Measurements from ENCODE around the gene CHMP2A. TPM values are rescaled to one million over a fixed set of nuclear protein-coding genes. Genes with fewer than 3 reads are reported as not detected.

CHMP2A gene
- total RNA-seq, 2 experiments from 2014 or later = 60.5 to 62.4 TPM

DNA sequence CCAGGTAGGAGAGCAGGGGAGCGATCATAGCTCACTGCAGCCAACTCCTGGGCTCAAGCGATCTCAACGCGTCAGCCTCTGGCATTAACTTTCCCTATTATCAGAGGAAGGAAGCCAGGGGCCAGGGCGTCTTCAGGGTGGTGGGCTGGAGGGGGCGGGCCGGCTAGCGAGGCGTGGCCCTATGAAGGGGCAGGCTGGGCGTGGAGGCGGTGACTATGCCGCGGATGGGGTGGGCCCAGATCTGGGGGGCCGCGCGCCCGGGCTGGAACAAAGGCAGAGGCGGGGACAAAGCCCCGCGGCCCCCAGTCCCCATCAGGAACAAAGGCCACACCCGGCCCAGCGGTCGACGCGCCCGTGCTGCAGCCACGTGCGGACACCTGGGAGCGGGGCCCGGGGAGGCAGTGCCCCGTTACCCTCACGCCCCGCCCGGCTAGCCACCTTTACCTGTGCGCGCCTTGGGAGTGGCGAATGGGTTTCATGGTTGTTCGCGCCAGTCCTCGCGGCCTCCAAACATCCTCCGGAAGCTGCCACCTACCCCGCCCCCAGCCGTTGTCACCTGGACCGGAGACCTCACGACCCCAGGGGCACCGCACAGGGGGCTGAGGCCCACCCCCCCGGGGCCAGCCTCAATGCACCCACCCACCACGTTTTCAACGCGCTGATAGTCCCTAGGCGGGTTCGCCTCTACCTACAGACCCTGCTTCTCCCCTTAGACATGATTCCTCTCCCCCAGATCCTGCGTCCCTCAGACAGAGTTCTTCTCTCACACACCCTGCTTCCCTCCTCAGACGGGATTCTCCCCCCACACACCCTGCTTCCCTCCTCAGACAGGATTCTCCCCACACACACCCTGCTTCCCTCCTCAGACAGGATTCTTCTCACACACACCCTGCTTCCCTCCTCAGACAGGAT is 16.4 kb downstream of the CHMP2A start:
- POLR2A ChIA-PET = interaction anchor here (0.6 to 1.9 kb wide), 3 partner anchors 16 to 20 kb away, joined by 3 to 16 read pairs (median 5); partner anchors contain the start of genes CHMP2A and ZBTB45
- Mint-ChIP-seq H3K4me3 (peak overlapping the region; percentile 74), H3K27ac (peak overlapping the region; percentile 63), H3K36me3 (ENCODE audit: low read depth) (no peaks in the 10 kb centered on the region), H3K4me1 (ENCODE audit: low read depth) (peaks cover 20% of the 10 kb centered on the region), H3K27me3 (no peaks in the 10 kb centered on the region), H3K9me3 (no peaks in the 10 kb centered on the region)
- ATAC-seq (ENCODE audit: poor library complexity) (peak; percentile 76), DNase-seq (peak in 8 of 14 experiments; percentile 32 to 64 (median 54))
- H3K27me3 ChIP-seq (ENCODE audit: control insufficient read depth in 1 of 2, insufficient read depth in 2 of 2, low read length in 2 of 2) = peaks cover 5 to 13% of the 10 kb centered on the region in 2 experiments
- H3K4me1 ChIP-seq (ENCODE audit: insufficient read depth, low read length) = peaks cover 19% of the 10 kb centered on the region
- no peaks in the 10 kb centered on the region for H3K36me3 ChIP-seq (ENCODE audit: insufficient read depth, low read length)
- intact Hi-C loops (cut with DNase I, micrococcal nuclease) = no loop called here
- H3K9me3 ChIP-seq (ENCODE audit: control insufficient read depth in 1 of 2, insufficient read depth in 1 of 2, low read length in 2 of 2) = peaks cover 0 to 3% of the 10 kb centered on the region in 2 experiments
- TF ChIP-seq, protein P1, sequence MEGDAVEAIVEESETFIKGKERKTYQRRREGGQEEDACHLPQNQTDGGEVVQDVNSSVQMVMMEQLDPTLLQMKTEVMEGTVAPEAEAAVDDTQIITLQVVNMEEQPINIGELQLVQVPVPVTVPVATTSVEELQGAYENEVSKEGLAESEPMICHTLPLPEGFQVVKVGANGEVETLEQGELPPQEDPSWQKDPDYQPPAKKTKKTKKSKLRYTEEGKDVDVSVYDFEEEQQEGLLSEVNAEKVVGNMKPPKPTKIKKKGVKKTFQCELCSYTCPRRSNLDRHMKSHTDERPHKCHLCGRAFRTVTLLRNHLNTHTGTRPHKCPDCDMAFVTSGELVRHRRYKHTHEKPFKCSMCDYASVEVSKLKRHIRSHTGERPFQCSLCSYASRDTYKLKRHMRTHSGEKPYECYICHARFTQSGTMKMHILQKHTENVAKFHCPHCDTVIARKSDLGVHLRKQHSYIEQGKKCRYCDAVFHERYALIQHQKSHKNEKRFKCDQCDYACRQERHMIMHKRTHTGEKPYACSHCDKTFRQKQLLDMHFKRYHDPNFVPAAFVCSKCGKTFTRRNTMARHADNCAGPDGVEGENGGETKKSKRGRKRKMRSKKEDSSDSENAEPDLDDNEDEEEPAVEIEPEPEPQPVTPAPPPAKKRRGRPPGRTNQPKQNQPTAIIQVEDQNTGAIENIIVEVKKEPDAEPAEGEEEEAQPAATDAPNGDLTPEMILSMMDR (IDR thresholded peaks at IDR 0.05) = no peak
- no peak overlapping the region for H3K27ac ChIP-seq (ENCODE audit: low read depth in 1 of 2, low read length in 2 of 2)
- peak overlapping the region; percentile 47 for H3K4me3 ChIP-seq (ENCODE audit: low read length)
- CTCF ChIA-PET = no interaction called here

DNA sequence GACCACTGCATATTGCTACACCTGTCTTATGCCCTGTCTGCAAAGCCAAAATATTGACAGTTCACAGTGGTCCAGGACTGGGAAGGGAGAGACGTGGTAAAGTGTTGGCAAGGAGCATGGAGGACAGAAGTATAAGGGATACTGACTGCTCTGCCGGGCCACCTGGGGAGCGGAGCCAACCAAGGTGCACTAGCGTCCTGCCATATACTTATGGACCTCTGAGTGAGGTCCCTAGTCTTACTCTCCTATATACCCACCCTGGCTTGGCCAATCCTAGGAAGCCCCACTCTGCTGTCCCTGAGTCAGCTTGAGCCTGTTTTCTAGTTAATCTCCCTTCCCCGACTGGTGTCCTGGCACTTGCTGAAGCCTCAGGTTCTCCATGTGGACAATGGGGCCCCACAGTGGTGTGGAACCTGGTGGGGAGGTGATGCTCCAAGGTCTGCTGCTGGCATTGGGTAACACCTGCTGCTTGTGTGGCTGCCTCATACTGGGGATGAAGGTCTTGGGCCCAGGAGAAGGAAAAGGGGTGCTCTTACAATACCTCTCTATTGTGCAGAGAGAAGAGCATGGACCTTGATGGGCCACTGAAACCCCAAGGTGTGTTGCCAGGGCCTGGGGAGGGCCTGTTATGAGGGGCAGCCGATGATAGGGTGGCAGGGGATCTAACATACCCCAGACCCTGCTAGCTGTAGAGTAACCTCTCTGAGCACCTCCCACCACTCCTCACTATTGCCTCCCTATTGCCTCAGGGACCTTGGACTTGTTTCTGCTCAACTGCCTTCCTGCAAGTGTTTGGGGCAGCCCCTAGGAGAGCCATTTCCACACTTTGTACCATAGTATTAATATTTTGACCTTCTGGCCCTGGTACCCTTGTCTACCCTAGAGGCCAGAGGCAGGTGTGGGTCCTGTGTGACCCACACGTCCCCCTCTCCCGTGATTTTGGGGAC is 17.8 kb downstream of the CHMP2A start:
- Histone ChIP-seq H3K4me1 (ENCODE audit: insufficient read depth, low read length) (peaks cover 16% of the 10 kb centered on the region), H3K9me3 (ENCODE audit: control insufficient read depth in 1 of 2, insufficient read depth in 1 of 2, low read length in 2 of 2) (peaks cover 0 to 3% of the 10 kb centered on the region in 2 experiments), H3K4me3 (ENCODE audit: low read length) (no peak overlapping the region), H3K27me3 (ENCODE audit: control insufficient read depth in 1 of 2, insufficient read depth in 2 of 2, low read length in 2 of 2) (peaks cover 5 to 13% of the 10 kb centered on the region in 2 experiments), H3K27ac (ENCODE audit: low read depth in 1 of 2, low read length in 2 of 2) (no peak overlapping the region), H3K36me3 (ENCODE audit: insufficient read depth, low read length) (no peaks in the 10 kb centered on the region)
- H3K27ac Mint-ChIP-seq = no peak overlapping the region
- TF ChIP-seq, protein P1 (IDR thresholded peaks at IDR 0.05) = no peak
- H3K36me3 Mint-ChIP-seq (ENCODE audit: low read depth) = no peaks in the 10 kb centered on the region
- ChIA-PET POLR2A (interaction anchor here (1.5 to 1.9 kb wide), 2 partner anchors 17 to 18 kb away, joined by 5 to 16 read pairs; partner anchors contain the start of genes CHMP2A and ZBTB45), CTCF (no interaction called here)
- H3K27me3 Mint-ChIP-seq = no peaks in the 10 kb centered on the region
- no peaks in the 10 kb centered on the region for H3K9me3 Mint-ChIP-seq
- peaks cover 15% of the 10 kb centered on the region for H3K4me1 Mint-ChIP-seq (ENCODE audit: low read depth)
- DNase-seq (no peak), ATAC-seq (ENCODE audit: poor library complexity) (no peak)
- intact Hi-C loops (cut with DNase I, micrococcal nuclease) = loop anchor here in 1 of 2 experiments (2.0 kb wide), 1 partner anchor 16 kb away; no protein-coding TSS in a partner anchor
- peak overlapping the region; percentile 7 for H3K4me3 Mint-ChIP-seq

DNA sequence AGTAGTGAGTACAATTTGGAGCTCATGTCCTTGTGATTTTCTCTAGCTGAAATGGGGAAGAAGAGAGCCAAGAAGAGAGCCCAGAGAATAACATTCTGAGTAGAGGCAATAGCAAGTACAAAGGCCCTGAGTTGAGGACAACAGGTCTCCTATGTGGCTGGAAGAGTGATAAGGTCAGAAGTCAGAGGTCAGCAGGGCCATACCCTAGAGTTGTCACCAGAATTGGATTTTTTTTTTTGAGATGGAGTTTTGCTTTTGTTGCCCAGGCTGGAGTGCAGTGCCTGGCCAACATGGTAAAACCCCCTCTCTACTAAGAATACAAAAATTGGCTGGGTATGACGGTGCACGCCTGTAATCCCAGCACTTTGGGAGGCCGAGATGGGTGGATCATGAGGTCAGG is 19.0 kb downstream of the CHMP2A start:
- ChIA-PET POLR2A (interaction anchor here (1.7 kb wide), 1 partner anchor 16 kb away, joined by 6 read pairs; the partner anchor contains the start of gene ZBTB45), CTCF (no interaction called here)
- H3K4me1 Mint-ChIP-seq (ENCODE audit: low read depth) = peaks cover 15% of the 10 kb centered on the region
- TF ChIP-seq, protein P1 (IDR thresholded peaks at IDR 0.05) = no peak
- H3K36me3 Mint-ChIP-seq (ENCODE audit: low read depth) = no peaks in the 10 kb centered on the region
- Histone ChIP-seq H3K27me3 (ENCODE audit: control insufficient read depth in 1 of 2, insufficient read depth in 2 of 2, low read length in 2 of 2) (peaks cover 5 to 13% of the 10 kb centered on the region in 2 experiments), H3K27ac (ENCODE audit: low read depth in 1 of 2, low read length in 2 of 2) (no peak overlapping the region), H3K36me3 (ENCODE audit: insufficient read depth, low read length) (no peaks in the 10 kb centered on the region), H3K4me3 (ENCODE audit: low read length) (no peak overlapping the region), H3K4me1 (ENCODE audit: insufficient read depth, low read length) (peaks cover 16% of the 10 kb centered on the region), H3K9me3 (ENCODE audit: control insufficient read depth in 1 of 2, insufficient read depth in 1 of 2, low read length in 2 of 2) (peaks cover 0 to 3% of the 10 kb centered on the region in 2 experiments)
- ATAC-seq (ENCODE audit: poor library complexity) (no peak), DNase-seq (no peak)
- H3K9me3 Mint-ChIP-seq = no peaks in the 10 kb centered on the region
- H3K27ac Mint-ChIP-seq = no peak overlapping the region
- H3K4me3 Mint-ChIP-seq = peak overlapping the region; percentile 37
- intact Hi-C loops (cut with DNase I, micrococcal nuclease) = loop anchor here in 1 of 2 experiments (2.0 kb wide), 1 partner anchor 15 kb away; no protein-coding TSS in a partner anchor
- H3K27me3 Mint-ChIP-seq = peaks cover 6% of the 10 kb centered on the region
